ENCODE measurements around the gene SESN1.
A peak's percentile ranks its signal among the peaks of the same experiment; 100 is the strongest.
"Not testable (repeated sequence)": the region's sequence is repeated elsewhere in the genome, so short reads cannot be mapped to it uniquely, and the experiment has no call there.

The SESN1 gene

DNA sequence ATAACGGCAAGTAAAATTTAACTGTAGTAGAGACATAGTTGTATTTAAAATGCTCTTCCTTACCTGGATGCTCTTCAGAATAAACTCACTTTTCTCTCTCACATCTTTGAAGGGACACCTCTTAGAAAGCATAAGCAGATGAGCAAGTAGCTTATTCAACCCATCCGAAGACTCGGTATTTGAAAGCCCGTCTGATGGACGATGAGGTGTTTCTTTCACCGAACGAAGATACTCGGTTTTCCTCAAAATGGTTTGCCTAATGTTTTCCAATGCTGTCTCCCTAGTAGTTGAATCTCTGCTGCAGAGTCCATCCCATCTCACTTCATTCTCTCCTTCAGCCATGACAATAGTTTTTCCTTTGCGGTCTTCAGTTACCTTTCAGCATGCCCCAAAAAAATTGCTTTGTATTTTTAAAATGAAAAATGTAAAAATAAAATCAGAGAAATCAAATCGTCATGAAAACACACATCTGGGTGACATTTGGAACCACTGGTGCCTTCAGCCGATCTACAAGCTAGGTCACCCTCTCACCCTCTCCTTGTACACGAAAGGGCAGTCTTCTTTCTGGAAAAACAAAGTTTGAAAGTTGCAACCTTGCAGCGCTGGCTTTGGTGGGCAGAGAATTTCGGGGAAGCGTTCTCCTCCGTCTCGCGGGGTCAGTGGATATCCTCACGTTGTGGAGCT lies 772 bp downstream of the SESN1 start:
- DNase-seq = peak; percentile 26

- no peak for DNase-seq
Observed at GRCh38 chr6:109092074-109092473, 2.6 kb downstream of the SESN1 start.

DNA sequence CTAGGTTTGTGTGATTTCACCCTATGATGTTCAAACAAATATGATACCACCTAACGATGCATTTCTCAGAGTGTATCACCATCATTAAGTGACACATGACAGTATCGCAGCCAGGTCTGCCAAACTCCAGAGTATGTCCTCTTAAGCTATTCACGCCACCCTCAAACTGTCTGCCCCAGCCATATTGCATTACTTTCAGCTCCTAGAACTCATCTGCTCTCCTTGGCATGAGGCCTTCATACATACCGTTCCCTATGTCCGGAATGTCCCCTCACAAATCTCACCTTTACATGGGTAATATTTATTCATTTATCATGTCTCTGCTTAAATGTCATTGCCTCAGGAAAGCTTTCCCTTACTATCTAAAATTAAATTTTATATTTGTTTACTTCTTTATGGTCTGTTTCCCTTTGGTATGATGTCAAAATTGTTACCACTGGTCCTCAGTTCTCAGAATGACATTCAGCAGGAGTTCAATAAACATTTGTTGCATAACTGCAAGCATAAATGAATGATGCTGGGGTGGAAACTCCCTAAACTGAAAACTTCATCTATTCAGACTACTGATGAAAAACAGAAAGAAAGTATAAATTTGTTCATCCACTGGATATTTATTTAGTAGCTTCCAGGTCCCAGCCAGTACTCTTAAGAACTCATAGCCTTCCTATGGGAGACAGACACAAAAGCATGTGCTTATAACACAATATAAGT lies 3.2 kb downstream of the SESN1 start:
- DNase-seq = no peak

GRCh38 chr6:109088995-109089394 lies 5.7 kb downstream of the SESN1 start:
- no peak for DNase-seq

DNA sequence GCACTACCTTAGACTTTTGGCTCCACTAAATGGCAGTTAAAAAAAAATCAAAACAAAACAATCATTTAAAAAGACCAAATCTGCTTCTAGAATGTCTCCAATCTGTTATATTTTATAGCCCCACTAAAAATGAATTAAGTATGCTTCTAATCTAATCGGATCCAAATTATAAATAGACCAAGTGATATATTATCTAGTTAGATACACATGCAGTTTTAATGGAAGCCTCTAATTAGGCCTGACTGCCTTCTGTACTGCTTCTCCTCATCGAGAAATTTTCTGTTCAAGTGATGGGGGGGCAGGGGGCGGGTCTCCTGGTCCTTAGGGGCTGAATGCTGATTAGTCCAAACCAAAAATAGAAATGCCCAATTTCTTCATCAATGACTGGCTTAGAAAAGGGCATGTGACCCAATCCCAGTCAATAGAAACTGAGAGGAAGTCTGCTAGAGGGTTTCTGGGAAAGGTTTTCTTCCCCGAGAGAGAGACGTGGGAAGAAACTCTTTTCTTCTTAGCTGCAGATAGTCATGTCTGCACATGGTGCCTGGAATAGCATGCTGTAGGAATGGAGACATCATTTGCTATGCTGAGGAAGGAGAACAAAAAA lies 6.9 kb downstream of the SESN1 start:
- no peak for DNase-seq

DNA sequence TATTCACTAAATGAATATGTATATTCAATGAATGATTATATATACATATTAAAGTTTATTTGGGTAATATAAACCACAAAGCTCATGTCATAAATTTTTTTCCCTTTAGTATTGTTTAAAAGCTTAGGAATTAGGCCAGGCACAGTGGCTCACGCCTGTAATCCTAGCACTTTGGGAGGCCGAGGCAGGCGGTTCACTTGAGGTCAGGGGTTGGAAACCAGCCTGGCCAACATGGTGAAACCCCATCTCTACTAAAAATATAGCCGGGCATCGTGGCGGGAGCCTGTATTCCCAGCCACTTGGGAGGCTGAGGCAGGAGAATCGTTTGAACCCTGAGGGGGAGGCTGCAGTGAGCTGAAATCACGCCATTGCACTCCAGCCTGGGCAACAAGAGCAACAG lies 10.5 kb downstream of the SESN1 start:
- not testable (repeated sequence) for DNase-seq

DNA sequence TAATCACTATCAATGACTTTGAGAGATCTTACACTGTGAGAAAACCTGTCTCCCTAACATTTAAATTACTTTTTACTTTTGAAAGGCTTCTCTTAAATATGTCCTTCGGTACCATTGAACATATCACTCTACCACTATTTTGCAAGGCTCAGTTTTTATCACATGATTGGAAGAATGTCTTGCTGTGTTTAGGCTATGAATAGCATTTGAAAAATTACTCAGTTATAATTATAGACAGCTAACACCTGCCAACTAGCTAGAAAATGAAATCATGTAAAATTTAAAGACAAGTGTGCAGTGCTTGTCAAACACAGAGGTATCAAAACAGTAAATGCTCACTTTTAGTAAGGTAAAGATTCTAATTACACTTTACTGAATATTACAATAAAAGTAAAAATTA lies 11.0 kb downstream of the SESN1 start:
- DNase-seq = no peak

DNA sequence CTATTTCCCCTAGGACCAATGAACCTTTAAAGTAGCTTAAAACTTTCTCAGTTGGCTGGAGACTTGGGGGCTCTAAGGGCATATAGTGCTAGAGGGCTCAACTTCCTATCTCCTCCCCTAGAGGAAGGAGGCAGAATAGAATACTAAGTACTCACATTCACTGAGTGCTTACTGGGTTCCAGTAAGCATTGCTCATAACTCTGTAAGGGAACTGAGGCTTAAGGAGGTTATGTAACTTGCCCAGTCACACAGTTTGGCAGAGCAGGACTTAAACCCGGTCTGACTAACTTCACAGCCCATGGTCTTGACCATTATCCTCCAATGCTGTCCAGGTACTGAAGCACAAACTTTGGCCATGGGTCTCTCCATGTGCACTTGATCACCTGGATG lies 12.5 kb downstream of the SESN1 start:
- peak; percentile 25 for DNase-seq

DNA sequence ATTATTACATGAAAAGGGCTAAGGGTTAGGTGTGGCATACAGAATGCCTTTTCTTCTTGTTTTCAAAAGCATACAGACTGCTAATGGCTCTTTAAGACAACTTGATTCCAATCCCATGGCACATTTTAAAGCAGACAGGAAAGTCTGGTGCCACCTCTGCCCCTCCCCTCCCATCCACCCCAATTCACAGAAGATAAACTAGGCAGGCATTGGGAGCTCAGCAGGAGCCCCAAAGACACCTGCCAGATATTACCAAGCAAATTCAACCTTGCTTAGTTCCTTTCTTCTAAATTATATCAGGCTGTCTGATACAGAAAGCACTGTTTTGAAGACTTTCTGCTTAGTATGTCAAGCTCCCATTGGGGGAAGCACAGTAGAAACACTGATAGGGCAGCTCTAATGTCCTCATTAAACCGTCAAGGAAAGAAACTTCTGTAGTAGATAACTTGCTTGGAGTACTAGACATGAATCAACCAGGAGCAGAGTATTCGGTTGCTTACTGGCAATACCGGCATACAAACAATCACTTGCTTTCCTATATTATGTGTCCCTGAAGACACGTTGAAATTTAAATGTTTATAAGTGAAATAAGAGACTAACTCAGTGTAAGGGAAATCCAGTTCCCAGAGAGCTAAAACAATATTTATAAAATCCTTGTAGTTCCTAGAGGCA lies 13.0 kb downstream of the SESN1 start:
- DNase-seq = no peak

DNA sequence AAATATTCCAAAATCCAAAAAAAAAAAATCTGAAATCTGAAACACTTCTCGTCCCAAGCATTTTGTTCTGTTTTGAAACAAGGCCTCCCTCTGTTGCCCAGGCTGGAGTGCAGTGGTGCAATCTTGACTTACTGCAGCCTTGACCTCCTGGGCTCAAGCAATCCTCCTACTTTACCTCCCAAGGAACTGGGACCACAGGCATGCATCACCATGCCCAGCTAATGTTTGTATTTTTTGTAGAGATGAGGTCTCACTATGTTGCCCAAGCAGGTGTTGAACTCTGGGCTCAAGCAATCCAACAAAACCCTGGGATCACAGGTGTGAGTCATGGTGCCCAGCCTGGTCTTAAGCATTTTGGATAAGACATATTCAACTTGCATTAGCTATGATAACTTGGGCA lies 13.6 kb downstream of the SESN1 start:
- DNase-seq = no peak

DNA sequence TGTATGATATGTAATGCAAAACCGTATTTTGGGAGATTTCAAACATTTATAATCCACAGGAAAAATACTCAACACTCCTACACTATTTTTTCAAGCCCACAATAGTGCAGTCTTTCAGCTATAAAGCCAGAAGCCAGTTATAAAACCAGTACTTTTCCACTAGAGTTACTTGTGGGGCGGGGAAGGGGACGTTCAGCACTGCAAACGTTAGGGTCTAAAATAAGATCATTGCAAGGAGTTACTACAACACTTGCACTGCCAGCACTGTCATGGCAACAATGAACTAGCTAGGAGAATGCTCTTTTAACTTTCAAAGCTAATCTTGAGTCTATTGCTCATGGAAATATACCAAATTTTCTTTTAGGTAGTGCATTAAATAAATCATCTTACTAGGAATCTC lies 14.7 kb downstream of the SESN1 start:
- no peak for DNase-seq

GRCh38 chr6:109076377-109076776 lies 18.3 kb downstream of the SESN1 start:
- no peak for DNase-seq

GRCh38 chr6:109075934-109076333 lies 18.7 kb downstream of the SESN1 start:
- peak; percentile 43 for DNase-seq

- DNase-seq = no peak
Observed at GRCh38 chr6:109074133-109074415, 20.6 kb downstream of the SESN1 start.

DNA sequence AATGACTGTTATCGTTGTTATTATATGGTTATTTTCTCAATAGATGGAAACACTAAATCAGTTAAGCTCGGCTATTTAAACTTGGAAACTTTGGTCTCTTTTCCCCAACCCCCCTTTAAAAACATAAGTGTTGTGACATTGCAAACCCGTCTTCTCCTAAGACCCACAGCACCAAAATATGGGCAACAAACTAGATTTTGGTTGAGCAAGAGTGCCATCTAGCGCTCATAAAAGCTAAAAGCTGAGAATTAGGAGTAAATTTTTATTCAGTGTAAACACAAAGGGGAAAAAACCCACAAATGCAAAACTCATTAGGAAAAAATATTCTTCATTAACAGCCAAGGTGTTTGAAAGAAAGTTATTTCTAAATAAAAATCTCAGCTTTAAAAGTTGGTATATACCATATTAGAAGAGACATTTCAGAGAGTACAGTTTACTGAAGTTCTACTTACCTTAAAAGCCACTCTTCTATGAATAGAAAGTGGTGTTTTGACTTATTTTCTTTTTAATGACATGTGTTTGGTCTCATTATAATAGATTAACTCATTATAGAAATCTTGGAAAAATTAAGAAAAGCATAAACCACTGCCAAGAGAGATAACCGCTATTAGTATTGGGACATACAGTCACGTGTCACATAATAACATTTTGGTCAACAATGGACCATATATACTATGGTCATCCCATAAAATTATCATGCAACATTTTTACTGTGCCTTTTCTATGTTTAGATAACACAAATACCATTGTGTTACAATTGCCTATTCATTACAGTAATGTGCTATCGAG lies 21.1 kb downstream of the SESN1 start:
- DNase-seq = peak; percentile 67

GRCh38 chr6:109071125-109071917 lies 23.3 kb downstream of the SESN1 start:
- no peak for DNase-seq

DNA sequence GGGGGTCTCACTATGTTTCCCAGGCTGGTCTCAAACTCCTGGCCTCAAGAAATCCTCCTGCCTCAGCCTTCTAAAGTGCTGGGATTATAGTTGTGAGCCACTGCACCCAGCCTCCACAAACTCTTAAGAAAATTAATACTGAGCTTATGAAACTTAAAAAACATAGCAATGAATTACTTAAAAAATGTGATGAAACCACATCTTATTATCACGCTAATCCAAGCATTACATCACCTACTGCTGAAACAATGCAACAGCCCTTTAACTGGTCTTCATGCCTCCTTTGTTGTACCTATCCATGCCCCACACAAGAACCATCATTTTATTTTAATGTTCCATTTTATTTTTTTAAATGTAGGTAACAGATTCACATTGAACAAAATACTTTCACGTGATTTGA lies 24.9 kb downstream of the SESN1 start:
- DNase-seq = no peak

DNA sequence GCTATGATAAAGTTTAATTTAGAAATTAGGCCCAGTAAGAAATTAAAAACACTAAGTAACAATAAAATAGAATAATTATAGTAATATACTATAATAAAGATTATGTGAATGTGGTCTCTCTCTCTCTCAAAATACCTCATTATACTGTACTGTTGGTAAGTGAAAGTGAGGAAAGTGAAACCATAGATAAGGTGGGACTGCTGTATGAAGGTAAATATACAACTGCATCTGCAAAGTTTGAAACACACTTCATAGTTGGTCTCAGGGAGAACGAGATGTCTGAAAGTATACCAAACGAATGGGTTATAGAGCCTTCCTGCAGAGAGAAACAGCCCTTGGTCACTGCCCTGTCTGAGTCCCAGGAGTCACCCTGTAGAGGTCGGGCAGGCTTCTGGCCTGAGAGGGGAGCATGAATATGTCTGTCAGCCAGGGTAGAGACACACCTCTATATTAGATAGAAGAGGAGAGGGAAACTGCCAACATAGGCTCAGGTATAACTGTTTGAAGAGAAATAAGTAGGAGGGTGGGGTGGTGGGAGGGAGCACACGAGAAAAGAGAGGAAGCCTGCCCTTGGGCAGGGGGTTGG lies 31.8 kb downstream of the SESN1 start:
- DNase-seq = no peak

DNA sequence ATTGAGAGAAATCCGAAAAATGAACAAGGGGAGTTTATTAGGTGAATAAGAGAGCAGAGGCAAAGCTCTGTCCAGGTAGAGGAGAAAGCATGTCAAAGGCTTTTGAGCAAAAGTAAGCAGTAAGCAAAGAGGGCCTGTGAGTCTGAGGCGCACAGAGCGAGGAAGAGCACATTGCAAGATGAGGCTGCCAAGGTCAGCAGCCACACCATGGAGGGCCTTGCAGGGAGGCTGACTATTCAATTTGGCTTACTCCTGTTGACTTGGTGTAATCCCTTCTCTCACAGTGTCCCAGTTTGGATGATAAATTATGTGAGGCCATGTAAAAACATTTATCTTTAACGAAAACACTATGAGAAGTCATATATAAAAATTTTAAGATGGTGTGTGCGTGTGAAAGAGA lies 32.4 kb downstream of the SESN1 start:
- DNase-seq = no peak

DNA sequence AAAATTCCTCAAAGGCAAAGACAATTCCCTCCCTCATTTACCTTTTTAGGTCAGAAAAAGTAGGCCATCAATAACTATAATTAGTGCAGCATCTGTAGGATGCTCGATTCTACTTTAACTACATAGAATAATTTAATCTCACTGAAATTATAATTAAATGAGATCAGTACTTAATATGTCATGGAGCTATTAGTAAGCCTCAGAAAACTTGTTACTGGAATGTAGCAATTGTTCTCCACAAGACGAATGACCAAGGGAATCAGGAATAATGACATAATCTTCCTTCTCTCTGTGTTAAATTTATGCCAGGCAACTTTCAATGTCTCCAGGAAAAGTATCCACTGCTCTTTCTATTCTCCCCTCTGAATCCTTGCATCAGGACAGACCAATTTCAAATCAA lies 34.1 kb downstream of the SESN1 start:
- DNase-seq = no peak

DNA sequence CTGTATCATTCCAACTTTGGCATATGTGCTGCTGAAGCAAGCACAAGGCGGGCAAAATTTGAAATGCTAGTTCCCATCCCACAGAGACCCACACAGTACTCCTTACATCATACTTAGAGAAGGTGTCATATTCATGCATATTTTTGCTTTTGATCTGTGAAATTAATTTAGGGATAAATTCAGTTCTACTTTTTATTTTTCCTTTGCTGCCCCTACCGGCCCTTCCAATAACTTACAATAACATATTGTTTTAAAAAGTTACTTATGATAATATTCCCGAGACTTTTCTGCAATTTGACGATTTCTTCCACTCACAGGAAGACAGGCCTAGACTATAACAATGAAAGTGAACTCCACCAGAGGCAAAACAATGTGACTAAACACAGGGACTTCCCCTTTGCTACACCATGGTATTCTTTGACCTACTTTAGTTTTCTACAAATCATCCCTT lies 35.0 kb downstream of the SESN1 start:
- no peak for DNase-seq

GRCh38 chr6:109059153-109059552 lies 35.5 kb downstream of the SESN1 start:
- DNase-seq = no peak
